ENCODE measurements around the gene NPTXR. TPM values are rescaled to one million over a fixed set of nuclear protein-coding genes. Genes with fewer than 3 reads are reported as not detected.

Gene NPTXR
- total RNA-seq, 1 donor from 2014 or later: 9.3 TPM

DNA sequence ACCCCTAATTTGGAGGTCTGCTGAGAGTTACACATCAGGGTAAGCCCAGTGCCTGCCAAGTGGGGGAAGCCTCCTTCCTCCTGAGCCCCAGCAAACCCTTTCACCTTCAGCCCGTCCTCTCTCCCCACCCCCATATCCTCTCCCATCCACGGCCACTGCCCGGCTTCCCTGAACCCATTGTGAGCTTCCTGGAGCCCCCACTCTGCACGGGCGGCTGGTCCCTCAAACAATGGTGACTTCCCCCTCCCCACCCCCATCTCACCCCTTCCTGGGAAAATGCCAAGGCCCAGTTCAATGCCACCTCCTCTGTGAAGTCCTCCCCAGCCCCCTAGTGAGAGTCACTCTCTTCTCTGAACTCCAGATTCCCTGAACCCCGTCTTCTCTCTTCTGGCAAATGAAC, 67.7 kb downstream of the NPTXR start:
- Mint-ChIP-seq H3K4me1 (no peaks in the 10 kb centered on the region), H3K36me3 (ENCODE audit: low read depth) (no peaks in the 10 kb centered on the region), H3K9me3 (no peaks in the 10 kb centered on the region), H3K4me3 (no peak overlapping the region), H3K27me3 (ENCODE audit: low read depth) (no peaks in the 10 kb centered on the region), H3K27ac (ENCODE audit: unreplicated experiment) (no peak overlapping the region)
- DNase-seq (ENCODE audit: low read depth, low spot score): no peak
- TF ChIP-seq, protein P1, sequence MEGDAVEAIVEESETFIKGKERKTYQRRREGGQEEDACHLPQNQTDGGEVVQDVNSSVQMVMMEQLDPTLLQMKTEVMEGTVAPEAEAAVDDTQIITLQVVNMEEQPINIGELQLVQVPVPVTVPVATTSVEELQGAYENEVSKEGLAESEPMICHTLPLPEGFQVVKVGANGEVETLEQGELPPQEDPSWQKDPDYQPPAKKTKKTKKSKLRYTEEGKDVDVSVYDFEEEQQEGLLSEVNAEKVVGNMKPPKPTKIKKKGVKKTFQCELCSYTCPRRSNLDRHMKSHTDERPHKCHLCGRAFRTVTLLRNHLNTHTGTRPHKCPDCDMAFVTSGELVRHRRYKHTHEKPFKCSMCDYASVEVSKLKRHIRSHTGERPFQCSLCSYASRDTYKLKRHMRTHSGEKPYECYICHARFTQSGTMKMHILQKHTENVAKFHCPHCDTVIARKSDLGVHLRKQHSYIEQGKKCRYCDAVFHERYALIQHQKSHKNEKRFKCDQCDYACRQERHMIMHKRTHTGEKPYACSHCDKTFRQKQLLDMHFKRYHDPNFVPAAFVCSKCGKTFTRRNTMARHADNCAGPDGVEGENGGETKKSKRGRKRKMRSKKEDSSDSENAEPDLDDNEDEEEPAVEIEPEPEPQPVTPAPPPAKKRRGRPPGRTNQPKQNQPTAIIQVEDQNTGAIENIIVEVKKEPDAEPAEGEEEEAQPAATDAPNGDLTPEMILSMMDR (conservative IDR thresholded peaks at IDR 0.05): no peak

GRCh38 chr22:38775656-38776055, 68.2 kb downstream of the NPTXR start:
- TF ChIP-seq, protein P1 (conservative IDR thresholded peaks at IDR 0.05): no peak
- Mint-ChIP-seq H3K27me3 (ENCODE audit: low read depth) (no peaks in the 10 kb centered on the region), H3K4me1 (no peaks in the 10 kb centered on the region), H3K27ac (ENCODE audit: unreplicated experiment) (peak overlapping the region; percentile 57), H3K36me3 (ENCODE audit: low read depth) (no peaks in the 10 kb centered on the region), H3K4me3 (no peak overlapping the region), H3K9me3 (no peaks in the 10 kb centered on the region)
- no peak for DNase-seq (ENCODE audit: low read depth, low spot score)

DNA sequence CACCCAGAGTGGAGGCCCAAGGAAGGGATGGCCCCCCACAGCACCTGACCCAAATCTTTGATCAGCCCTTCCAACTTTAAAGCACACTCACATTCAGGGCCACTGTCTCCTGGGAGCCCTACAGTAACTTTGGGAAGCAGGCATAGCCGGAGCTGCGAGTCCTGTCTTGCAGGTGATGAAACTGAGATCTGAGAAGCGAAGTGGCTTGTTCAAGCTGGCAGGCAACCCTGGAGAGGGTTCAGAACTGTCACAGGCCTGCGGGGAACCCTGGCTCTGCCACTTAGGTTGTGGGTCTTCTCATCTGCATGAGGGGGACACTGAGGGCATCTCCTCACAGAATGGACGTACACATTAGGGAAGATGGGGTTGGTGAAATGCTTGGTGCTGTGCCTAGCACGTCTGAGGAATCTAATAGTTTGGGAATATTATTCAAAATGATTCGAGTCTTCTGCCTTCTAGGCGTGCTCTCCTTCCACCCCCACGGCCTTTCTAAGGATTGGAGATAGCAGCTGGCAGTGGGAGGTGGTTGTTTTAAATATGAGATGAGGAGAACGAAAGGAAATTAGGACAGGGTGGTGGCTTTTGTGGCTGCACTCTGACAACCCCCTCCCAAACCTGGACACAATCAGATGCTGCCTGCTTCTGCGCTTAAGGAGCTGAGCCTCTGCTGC, 69.2 kb downstream of the NPTXR start:
- H3K27me3 Mint-ChIP-seq (ENCODE audit: low read depth): no peaks in the 10 kb centered on the region
- no peak for DNase-seq (ENCODE audit: low read depth, low spot score)
- no peaks in the 10 kb centered on the region for H3K4me1 Mint-ChIP-seq
- H3K36me3 Mint-ChIP-seq (ENCODE audit: low read depth): no peaks in the 10 kb centered on the region
- H3K4me3 Mint-ChIP-seq: no peak overlapping the region
- no peaks in the 10 kb centered on the region for H3K9me3 Mint-ChIP-seq
- H3K27ac Mint-ChIP-seq (ENCODE audit: unreplicated experiment): no peak overlapping the region
- TF ChIP-seq, protein P1 (conservative IDR thresholded peaks at IDR 0.05): no peak

DNA sequence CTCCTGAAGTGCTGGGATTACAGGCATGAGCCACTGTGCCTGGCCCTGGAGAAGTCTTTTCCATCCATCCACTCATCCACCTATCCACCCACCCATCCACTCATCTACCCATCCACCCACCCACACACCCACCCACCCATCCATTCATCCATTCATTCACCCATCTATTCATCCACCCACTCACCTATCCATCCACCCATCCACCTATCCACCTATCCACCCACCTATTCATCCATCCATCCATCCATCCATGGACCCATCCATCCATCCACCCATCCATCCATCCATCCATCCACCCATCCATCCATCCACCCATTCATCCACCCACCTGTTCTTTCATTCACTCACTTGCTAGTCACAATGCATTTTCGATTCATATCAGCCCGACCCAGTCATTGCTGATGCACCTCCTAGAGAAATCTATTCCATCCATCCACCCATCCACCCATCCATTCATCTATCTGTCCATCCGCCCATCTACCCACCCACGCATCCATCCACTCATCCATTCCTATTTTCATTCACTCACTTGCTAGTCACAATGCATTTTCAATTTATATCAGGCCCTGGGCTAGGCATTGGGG, 70.4 kb downstream of the NPTXR start:
- H3K27me3 Mint-ChIP-seq (ENCODE audit: low read depth): no peaks in the 10 kb centered on the region
- no peak for DNase-seq (ENCODE audit: low read depth, low spot score)
- no peak overlapping the region for H3K27ac Mint-ChIP-seq (ENCODE audit: unreplicated experiment)
- H3K9me3 Mint-ChIP-seq: no peaks in the 10 kb centered on the region
- no peak overlapping the region for H3K4me3 Mint-ChIP-seq
- no peaks in the 10 kb centered on the region for H3K4me1 Mint-ChIP-seq
- H3K36me3 Mint-ChIP-seq (ENCODE audit: low read depth): no peaks in the 10 kb centered on the region
- TF ChIP-seq, protein P1 (conservative IDR thresholded peaks at IDR 0.05): no peak

- no peaks in the 10 kb centered on the region for H3K36me3 Mint-ChIP-seq (ENCODE audit: low read depth)
Measured at GRCh38 chr22:38772623-38772873, 71.3 kb downstream of the NPTXR start.

More at GRCh38 chr22:38772623-38772873, 71.3 kb downstream of the NPTXR start:
- Mint-ChIP-seq H3K9me3 (no peaks in the 10 kb centered on the region), H3K27me3 (ENCODE audit: low read depth) (no peaks in the 10 kb centered on the region), H3K27ac (ENCODE audit: unreplicated experiment) (no peak overlapping the region), H3K4me1 (no peaks in the 10 kb centered on the region), H3K4me3 (no peak overlapping the region)
- TF ChIP-seq, protein P1 (conservative IDR thresholded peaks at IDR 0.05): no peak
- DNase-seq (ENCODE audit: low read depth, low spot score): no peak
